ENCODE measurements around the gene ATP6V1F. TPM values are rescaled to one million over a fixed set of nuclear protein-coding genes. Genes with fewer than 3 reads are reported as not detected.

Gene ATP6V1F
- total RNA-seq, 1 experiment from 2014 or later: 149 TPM

DNA sequence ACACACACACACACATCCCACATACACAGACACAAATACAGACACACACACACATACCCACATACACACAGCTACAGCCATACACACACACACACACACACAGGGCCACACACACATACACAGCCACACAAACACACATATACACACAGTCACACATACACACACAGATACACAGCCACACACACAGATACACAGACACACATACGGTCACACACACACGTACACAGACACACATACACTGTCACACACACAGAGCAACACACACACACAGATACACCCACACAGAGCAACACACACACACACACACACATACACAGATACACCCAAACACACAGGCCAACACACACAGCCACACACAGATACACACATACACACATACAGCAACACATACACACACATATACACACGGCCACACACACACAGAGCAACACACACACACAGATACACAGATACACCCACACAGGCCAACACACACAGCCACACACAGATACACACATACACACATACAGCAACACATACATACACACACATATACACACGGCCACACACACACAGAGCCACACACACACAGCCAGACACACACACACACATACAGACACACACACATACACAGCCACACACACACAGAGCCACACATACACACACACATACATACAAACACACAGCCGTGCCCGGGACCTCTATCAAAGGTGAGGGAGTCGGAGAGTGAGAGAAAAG is 25.5 kb downstream of the ATP6V1F start (continued):
- TF ChIP-seq EZH2phosphoT487 (IDR thresholded peaks at IDR 0.05; ENCODE audit: borderline replicate concordance): no peak
- TF ChIP-seq ELF1 (IDR thresholded peaks at IDR 0.05; ENCODE audit: borderline replicate concordance, low read depth): no peak
- TF ChIP-seq, protein P1, sequence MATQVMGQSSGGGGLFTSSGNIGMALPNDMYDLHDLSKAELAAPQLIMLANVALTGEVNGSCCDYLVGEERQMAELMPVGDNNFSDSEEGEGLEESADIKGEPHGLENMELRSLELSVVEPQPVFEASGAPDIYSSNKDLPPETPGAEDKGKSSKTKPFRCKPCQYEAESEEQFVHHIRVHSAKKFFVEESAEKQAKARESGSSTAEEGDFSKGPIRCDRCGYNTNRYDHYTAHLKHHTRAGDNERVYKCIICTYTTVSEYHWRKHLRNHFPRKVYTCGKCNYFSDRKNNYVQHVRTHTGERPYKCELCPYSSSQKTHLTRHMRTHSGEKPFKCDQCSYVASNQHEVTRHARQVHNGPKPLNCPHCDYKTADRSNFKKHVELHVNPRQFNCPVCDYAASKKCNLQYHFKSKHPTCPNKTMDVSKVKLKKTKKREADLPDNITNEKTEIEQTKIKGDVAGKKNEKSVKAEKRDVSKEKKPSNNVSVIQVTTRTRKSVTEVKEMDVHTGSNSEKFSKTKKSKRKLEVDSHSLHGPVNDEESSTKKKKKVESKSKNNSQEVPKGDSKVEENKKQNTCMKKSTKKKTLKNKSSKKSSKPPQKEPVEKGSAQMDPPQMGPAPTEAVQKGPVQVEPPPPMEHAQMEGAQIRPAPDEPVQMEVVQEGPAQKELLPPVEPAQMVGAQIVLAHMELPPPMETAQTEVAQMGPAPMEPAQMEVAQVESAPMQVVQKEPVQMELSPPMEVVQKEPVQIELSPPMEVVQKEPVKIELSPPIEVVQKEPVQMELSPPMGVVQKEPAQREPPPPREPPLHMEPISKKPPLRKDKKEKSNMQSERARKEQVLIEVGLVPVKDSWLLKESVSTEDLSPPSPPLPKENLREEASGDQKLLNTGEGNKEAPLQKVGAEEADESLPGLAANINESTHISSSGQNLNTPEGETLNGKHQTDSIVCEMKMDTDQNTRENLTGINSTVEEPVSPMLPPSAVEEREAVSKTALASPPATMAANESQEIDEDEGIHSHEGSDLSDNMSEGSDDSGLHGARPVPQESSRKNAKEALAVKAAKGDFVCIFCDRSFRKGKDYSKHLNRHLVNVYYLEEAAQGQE (IDR thresholded peaks at IDR 0.05; ENCODE audit: low read depth): no peak
- no peak for TF ChIP-seq YY1 (IDR thresholded peaks at IDR 0.05; ENCODE audit: extremely low read depth, insufficient replicate concordance, low read depth, low read length)
- TF ChIP-seq ZNF274 (IDR thresholded peaks at IDR 0.05; ENCODE audit: low read depth, low read length): no peak
- no peak for TF ChIP-seq CTCF (IDR thresholded peaks at IDR 0.05 in 2 of 3, conservative IDR thresholded peaks at IDR 0.05 in 1 of 3; ENCODE audit: borderline replicate concordance in 1 of 3, insufficient read depth in 1 of 3, low read depth in 2 of 3, low read length in 2 of 3)
- TF ChIP-seq JUND (IDR thresholded peaks at IDR 0.05): no peak
- no peak for TF ChIP-seq POLR2A (IDR thresholded peaks at IDR 0.05; ENCODE audit: borderline replicate concordance, extremely low read depth, insufficient read depth, insufficient read length)

DNA sequence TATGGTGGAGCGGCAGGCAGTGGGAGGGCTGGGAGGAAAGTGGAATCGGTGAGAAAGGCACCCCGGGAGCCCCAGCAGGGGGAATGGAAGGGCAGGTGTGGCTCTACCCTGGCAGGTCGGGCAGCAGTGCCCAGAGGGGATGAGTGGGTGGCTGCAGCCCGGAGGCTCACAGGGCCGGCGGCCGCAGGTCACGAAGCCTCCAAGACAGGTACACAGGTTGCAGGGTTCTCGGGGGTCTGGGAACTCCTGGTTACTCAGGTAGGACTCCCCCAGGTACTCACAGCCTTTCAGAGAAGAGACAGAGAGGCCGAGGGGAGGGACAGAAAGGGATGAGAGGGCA is 26.1 kb downstream of the ATP6V1F start:
- no peak for TF ChIP-seq ZNF274 (IDR thresholded peaks at IDR 0.05; ENCODE audit: low read depth, low read length)
- ChIA-PET CTCF (no interaction called here), RAD21 (ENCODE audit: low non-redundant PET in 1 of 2, low total read pairs in 2 of 2, uncharacterized antibody in 2 of 2, unreplicated experiment in 2 of 2) (no interaction called here), POLR2A (no interaction called here)
- H4K20me1 ChIP-seq (ENCODE audit: insufficient read depth): no peaks in the 10 kb centered on the region
- no peak overlapping the region for H3K4me2 ChIP-seq (ENCODE audit: low read length)
- no peak overlapping the region for H3K9ac ChIP-seq (ENCODE audit: low read length)
- no peak overlapping the region for H2AFZ ChIP-seq (ENCODE audit: low read depth, low read length, poor library complexity, severe bottlenecking)
- no peak for ATAC-seq
- H3K4me3 ChIP-seq (replicated peaks in 1 of 2; ENCODE audit: low read depth in 1 of 2, low read length in 2 of 2): no peak overlapping the region
- no peak for DNase-seq (ENCODE audit: low read depth, low spot score)
- peaks cover 28 to 62% of the 10 kb centered on the region in 2 experiments for H3K4me1 ChIP-seq (ENCODE audit: control insufficient read depth in 1 of 2, insufficient read depth in 2 of 2, low read length in 2 of 2)
- no TSS peak for BruUV-seq (replicated peaks)
- H3K79me2 ChIP-seq (ENCODE audit: insufficient read depth, low read length): no peaks in the 10 kb centered on the region
- no peaks in the 10 kb centered on the region for H3K36me3 ChIP-seq (ENCODE audit: control insufficient read depth in 1 of 2, insufficient read depth in 2 of 2, low read length in 2 of 2)
- intact Hi-C loops (cut with micrococcal nuclease): no loop called here
- H3K9me3 ChIP-seq (ENCODE audit: control insufficient read depth in 1 of 2, insufficient read depth in 1 of 2, low read depth in 1 of 2, low read length in 2 of 2): no peaks in the 10 kb centered on the region
- no peaks in the 10 kb centered on the region for H3K9me2 ChIP-seq (ENCODE audit: insufficient read depth)
- no peaks in the 10 kb centered on the region for H3K27me3 ChIP-seq (ENCODE audit: insufficient read depth, low read length)
- no peak overlapping the region; the same call in 1 of the 2 replicates for H3K27ac ChIP-seq (ENCODE audit: low read depth, low read length)
